Measurements from ENCODE around the gene KANSL3.

The KANSL3 gene

DNA sequence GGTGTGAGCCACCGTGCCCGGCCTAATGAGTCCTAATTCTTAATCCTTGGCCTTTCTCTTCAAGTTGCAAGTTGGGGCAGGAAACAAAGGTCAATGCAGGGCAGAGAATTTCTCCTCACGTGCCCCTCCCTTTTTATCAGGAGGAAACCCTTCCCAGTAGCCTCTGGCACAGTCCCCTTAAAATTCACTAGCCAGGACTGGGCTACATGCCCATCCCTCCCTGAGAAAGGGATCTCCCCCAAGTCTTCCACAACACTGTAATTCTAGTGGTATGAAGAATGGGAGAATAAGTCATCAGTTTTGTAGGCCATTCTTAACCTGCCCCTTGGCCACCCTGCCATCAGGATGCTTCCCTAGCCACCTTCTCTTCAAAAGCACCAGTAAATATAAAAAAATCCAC, 59.4 kb downstream of the KANSL3 start:
- no peak overlapping the region for H3K27ac ChIP-seq
- peaks cover 0 to 1% (median 0%) of the 10 kb centered on the region in 3 donors for H3K36me3 ChIP-seq
- H3K4me1 ChIP-seq = no peaks in the 10 kb centered on the region
- DNase-seq = no peak
- H3K4me3 ChIP-seq = no peak overlapping the region
- H3K9me3 ChIP-seq = no peaks in the 10 kb centered on the region
- TF ChIP-seq, protein P1, sequence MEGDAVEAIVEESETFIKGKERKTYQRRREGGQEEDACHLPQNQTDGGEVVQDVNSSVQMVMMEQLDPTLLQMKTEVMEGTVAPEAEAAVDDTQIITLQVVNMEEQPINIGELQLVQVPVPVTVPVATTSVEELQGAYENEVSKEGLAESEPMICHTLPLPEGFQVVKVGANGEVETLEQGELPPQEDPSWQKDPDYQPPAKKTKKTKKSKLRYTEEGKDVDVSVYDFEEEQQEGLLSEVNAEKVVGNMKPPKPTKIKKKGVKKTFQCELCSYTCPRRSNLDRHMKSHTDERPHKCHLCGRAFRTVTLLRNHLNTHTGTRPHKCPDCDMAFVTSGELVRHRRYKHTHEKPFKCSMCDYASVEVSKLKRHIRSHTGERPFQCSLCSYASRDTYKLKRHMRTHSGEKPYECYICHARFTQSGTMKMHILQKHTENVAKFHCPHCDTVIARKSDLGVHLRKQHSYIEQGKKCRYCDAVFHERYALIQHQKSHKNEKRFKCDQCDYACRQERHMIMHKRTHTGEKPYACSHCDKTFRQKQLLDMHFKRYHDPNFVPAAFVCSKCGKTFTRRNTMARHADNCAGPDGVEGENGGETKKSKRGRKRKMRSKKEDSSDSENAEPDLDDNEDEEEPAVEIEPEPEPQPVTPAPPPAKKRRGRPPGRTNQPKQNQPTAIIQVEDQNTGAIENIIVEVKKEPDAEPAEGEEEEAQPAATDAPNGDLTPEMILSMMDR (IDR thresholded peaks at IDR 0.05) = no peak
- intact Hi-C loops (cut with DNase I; ENCODE audit: low total_unique reads) = no loop called here
- H3K27me3 ChIP-seq = no peaks in the 10 kb centered on the region

DNA sequence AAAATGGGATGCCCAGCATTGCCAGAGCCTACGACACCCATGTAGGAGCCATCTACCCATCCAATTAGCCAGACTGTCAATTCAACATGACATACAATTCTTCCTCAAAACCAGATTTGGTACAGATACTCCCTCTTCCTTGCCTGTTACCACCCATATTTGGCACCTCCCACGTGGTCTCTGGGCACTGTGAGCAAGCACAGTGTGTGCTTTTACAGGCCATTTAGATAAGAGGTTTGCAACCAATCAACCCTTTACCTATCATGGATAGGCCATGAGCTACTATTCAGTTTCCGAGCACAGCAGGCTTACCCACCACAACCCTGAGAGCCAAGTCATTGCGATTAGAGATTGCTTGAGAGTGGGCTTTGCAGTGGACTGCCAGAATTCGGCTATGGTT, 60.6 kb downstream of the KANSL3 start:
- TF ChIP-seq, protein P1 (IDR thresholded peaks at IDR 0.05) = no peak
- H3K36me3 ChIP-seq = peaks cover 0 to 4% (median 0%) of the 10 kb centered on the region in 3 donors
- H3K27ac ChIP-seq = no peak overlapping the region
- no peaks in the 10 kb centered on the region for H3K4me1 ChIP-seq
- no peak for DNase-seq
- intact Hi-C loops (cut with DNase I; ENCODE audit: low total_unique reads) = no loop called here
- H3K4me3 ChIP-seq = no peak overlapping the region
- no peaks in the 10 kb centered on the region for H3K9me3 ChIP-seq
- no peaks in the 10 kb centered on the region for H3K27me3 ChIP-seq

DNA sequence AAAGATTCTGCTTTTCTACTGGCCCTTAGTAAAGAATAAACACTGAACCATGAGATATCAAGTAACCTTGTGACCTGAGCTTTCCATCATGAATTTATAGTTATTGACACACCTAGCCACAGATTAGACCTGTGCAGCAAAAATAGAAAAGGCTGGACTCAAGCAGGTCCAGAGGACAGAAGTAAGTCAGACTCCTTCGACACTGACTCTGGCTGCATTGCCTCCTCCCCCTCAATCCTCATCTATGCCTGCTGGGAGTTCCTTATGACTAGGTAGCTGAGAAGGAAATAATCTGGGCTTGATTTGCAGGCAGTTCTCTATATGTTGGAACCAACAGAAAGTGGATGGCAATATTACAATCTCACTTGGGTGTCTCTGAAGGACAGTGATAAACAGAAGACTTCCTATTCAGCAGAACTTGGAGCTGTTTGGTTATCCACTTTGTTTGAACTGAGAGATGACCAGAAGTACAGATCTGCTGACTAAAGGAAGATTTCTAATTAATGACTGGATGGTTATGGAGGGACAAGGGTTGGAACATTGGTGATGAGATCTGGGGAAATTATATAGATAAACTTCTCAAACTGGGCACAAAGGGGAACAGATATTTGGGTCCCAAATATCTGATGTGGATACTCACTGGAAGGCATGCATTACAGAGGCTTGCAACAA, 62.2 kb downstream of the KANSL3 start:
- DNase-seq = no peak
- Histone ChIP-seq H3K36me3 (peaks cover 0 to 4% (median 0%) of the 10 kb centered on the region in 3 donors), H3K4me3 (no peak overlapping the region), H3K27me3 (no peaks in the 10 kb centered on the region), H3K4me1 (no peaks in the 10 kb centered on the region), H3K27ac (no peak overlapping the region), H3K9me3 (no peaks in the 10 kb centered on the region)
- intact Hi-C loops (cut with DNase I; ENCODE audit: low total_unique reads) = no loop called here
- TF ChIP-seq, protein P1 (IDR thresholded peaks at IDR 0.05) = no peak

DNA sequence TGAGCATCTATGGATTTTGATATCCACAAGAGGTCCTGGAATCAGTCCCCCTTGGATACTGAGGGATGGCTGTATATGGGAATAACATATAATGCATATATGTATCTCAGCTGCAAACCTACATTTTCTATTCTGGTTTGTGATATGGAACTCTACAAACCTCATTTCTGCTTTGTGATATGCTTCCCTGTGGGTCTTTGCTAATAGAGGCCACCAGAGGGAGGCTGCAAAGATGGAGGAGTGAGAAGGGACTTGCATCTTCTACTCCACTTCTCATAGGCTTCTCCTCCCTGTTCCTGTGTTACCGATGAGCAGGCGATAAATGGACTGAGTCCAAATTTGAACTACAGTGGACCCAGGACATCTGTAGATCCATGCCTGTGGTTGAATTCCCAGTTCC, 63.7 kb downstream of the KANSL3 start:
- no peak for DNase-seq
- no peaks in the 10 kb centered on the region for H3K4me1 ChIP-seq
- no peak overlapping the region for H3K27ac ChIP-seq
- no peak overlapping the region for H3K4me3 ChIP-seq
- intact Hi-C loops (cut with DNase I; ENCODE audit: low total_unique reads) = no loop called here
- H3K27me3 ChIP-seq = no peaks in the 10 kb centered on the region
- H3K9me3 ChIP-seq = no peaks in the 10 kb centered on the region
- TF ChIP-seq, protein P1 (IDR thresholded peaks at IDR 0.05) = no peak
- H3K36me3 ChIP-seq = peaks cover 0 to 4% (median 0%) of the 10 kb centered on the region in 3 donors

DNA sequence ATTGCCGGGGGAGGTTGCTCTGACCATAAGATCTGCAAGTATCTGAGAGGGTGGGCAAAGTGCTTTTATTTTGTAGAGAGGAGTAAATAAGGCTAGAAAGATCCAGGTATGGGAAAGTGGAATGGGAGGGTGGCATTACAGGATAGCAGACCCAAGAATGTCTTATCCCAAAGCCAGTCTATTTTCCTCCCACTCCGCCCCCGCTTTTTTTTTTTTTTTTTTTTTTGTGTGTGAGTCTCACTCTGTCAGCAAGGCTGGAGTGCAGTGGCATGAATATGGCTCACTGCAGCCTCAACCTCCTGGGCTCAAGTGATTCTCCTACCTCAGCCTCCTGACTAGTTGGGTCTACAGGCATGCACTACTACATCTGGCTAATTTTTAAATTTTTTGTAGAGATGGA, 70.0 kb downstream of the KANSL3 start:
- DNase-seq = no peak

More for the DNA sequence above, 70.0 kb downstream of the KANSL3 start:
- TF ChIP-seq, protein P1 (IDR thresholded peaks at IDR 0.05) = no peak
- H3K27ac ChIP-seq = no peak overlapping the region
- H3K36me3 ChIP-seq = peaks cover 0 to under 1% (median 0%) of the 10 kb centered on the region in 3 donors
- no peaks in the 10 kb centered on the region for H3K27me3 ChIP-seq
- no peak overlapping the region for H3K4me3 ChIP-seq
- H3K9me3 ChIP-seq = no peaks in the 10 kb centered on the region
- H3K4me1 ChIP-seq = no peaks in the 10 kb centered on the region
- intact Hi-C loops (cut with DNase I; ENCODE audit: low total_unique reads) = no loop called here

All from tibial artery (tissue), 4 donors.